ENCODE results near the gene KRTAP2-3.
"Not testable (repeated sequence)": the region's sequence is repeated elsewhere in the genome, so short reads cannot be mapped to it uniquely, and the experiment has no call there.

The KRTAP2-3 gene

DNA sequence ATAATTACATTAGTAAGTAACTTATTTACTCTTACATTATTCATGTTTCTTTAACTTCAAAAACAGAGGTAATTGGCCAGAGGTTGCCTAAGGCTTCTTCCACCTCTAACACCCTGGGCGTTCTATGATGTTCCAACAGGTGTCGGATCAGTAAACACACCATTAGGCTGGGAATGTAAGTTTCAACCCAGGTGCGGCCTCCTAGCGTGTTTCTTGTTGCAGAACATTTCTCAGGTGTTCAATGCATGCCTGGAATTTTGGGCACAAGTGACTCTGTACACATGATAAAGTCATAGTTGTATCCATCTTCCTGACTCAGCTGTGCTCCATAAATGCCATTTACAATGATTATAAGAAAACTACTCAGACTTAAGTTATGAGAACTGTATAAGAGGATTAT is 5.9 kb downstream of the KRTAP2-3 start:
- TF ChIP-seq, protein P1, sequence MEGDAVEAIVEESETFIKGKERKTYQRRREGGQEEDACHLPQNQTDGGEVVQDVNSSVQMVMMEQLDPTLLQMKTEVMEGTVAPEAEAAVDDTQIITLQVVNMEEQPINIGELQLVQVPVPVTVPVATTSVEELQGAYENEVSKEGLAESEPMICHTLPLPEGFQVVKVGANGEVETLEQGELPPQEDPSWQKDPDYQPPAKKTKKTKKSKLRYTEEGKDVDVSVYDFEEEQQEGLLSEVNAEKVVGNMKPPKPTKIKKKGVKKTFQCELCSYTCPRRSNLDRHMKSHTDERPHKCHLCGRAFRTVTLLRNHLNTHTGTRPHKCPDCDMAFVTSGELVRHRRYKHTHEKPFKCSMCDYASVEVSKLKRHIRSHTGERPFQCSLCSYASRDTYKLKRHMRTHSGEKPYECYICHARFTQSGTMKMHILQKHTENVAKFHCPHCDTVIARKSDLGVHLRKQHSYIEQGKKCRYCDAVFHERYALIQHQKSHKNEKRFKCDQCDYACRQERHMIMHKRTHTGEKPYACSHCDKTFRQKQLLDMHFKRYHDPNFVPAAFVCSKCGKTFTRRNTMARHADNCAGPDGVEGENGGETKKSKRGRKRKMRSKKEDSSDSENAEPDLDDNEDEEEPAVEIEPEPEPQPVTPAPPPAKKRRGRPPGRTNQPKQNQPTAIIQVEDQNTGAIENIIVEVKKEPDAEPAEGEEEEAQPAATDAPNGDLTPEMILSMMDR (IDR thresholded peaks at IDR 0.05; ENCODE audit: low read depth, low read length, missing control alignments): no peak
- no peak overlapping the region for H3K4me3 ChIP-seq (ENCODE audit: low read depth, low read length)
- no peak for DNase-seq (ENCODE audit: low read depth)
- in situ Hi-C loops (cut with HindIII; ENCODE audit: low sequenced_read_pairs): no loop called here

DNA sequence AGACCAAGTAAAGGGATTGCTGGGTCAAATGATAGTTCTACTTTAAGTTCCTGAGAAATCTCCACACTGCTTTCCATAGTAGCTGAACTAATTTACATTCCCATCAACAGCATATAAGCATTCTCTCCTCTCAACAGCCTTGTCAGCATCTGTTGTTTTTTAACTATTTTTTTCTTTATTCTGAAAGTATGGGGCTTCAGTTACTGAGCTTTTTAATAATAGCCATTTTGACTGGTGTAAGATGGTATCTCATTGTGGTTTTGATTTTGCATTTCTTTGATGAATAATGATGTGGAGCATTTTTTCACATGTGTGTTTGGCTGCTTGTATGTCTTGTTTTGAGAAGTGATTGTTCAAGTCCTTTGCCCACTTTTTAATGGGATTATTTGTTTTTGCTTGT is 7.3 kb downstream of the KRTAP2-3 start:
- no peak for DNase-seq (ENCODE audit: low read depth)
- TF ChIP-seq, protein P1 (IDR thresholded peaks at IDR 0.05; ENCODE audit: low read depth, low read length, missing control alignments): no peak
- no peak overlapping the region for H3K4me3 ChIP-seq (ENCODE audit: low read depth, low read length)
- in situ Hi-C loops (cut with HindIII; ENCODE audit: low sequenced_read_pairs): no loop called here

DNA sequence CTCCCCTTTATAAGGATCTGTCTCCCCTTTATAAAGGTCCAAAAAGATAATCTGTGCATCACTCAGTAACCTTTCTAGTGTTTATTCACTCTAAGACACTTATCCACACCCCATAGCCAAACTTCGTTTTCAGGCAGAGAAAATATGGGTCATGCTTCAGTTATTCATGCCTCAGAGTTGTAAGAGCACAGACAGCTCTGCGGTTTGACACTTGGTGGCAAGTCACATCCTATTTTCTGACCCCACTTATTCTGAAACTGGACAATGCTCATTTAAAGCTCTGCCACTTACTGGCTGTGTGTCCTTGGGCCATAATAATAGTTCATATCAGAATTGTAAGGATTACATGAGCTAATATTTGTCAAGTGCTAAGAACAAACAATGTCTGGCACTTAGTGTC is 10.8 kb downstream of the KRTAP2-3 start:
- DNase-seq (ENCODE audit: low read depth): no peak
- H3K4me3 ChIP-seq (ENCODE audit: low read depth, low read length): no peak overlapping the region
- TF ChIP-seq, protein P1 (IDR thresholded peaks at IDR 0.05; ENCODE audit: low read depth, low read length, missing control alignments): no peak
- in situ Hi-C loops (cut with HindIII; ENCODE audit: low sequenced_read_pairs): no loop called here

DNA sequence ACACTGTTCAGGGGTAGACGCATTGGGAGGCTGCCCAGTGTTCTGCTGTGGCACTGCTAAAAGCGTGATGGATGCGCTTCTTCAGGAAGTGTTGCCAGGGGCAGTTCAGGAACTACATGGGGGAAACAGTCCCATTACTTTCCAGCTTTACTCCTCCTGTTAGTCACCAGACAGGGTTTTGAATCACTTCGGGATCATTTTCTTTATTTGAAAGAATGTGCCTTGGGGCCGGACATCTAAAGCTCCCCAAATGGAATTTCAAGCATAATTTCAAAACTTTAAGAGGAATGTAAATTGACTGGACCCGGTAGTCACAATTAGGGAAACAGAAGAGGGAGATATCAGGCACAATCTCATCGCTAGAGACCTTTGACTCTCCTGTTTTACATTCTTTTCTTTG is 11.5 kb downstream of the KRTAP2-3 start:
- no peak overlapping the region for H3K4me3 ChIP-seq (ENCODE audit: low read depth, low read length)
- no peak for DNase-seq (ENCODE audit: low read depth)
- TF ChIP-seq, protein P1 (IDR thresholded peaks at IDR 0.05; ENCODE audit: low read depth, low read length, missing control alignments): no peak
- in situ Hi-C loops (cut with HindIII; ENCODE audit: low sequenced_read_pairs): no loop called here

DNA sequence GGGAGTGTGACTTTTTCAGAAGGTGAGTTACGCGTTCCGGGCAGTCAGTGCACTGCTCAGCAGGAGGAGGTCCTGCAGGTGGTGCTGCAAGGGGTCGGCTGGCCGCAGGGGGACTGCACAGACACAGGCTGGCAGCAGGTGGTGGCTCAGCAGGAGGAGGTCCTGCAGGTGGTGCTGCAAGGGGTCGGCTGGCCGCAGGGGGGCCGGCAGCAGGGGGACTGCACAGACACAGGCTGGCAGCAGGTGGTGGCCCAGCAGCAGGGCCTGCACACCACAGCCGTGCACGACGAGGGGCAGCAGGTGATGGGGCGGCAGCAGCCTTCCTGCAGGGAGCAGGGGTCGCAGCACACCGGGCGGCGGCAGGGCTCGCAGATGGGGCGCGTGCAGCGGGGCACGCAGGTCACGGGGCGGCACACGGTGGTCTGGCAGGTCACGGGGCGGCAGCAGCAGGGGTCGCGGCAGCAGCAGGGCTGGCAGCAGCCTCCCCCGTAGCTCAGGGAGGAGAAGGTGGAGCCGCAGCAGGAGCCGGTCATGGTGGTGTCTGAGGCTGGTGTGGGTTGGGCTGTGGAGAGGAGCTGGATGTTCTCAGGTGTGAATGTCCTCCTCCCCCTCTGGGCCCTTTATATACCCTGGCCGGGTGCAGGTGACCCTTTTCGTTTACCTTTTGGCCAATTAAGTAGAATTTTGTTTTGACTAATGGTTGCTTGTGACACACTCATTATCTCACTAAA is 13.0 kb downstream of the KRTAP2-3 start, which contains the start of gene KRTAP2-1:
KRTAP2-1 (minus strand) TSS at position 582 of the 731 bp plus-strand sequence; CDS start at position 533, 49 bp downstream.
- DNase-seq (ENCODE audit: low read depth); in situ Hi-C loops (cut with HindIII; ENCODE audit: low sequenced_read_pairs); H3K4me3 ChIP-seq (ENCODE audit: low read depth, low read length): not testable (repeated sequence)

DNA sequence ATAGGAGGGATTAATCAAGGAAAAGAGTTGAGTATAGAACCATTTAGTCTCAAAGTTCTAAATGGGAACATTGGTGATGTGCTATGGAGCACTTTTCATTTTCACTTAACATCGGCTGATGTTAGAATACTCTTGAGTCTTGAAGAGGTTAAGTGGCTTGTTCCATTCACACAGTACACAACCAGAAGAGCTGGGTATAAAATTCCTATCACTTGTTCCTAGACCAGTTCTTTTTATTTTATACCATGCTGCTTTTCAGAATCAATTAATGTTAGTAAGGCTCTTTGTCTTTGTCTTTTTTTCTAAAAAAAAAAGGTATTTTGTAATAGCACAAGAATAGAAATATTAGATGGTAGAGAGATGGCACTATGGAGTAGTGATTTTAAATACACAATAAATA is 17.0 kb downstream of the KRTAP2-3 start:
- no peak overlapping the region for H3K4me3 ChIP-seq (ENCODE audit: low read depth, low read length)
- TF ChIP-seq, protein P1 (IDR thresholded peaks at IDR 0.05; ENCODE audit: low read depth, low read length, missing control alignments): no peak
- DNase-seq (ENCODE audit: low read depth): no peak
- in situ Hi-C loops (cut with HindIII; ENCODE audit: low sequenced_read_pairs): no loop called here

DNA sequence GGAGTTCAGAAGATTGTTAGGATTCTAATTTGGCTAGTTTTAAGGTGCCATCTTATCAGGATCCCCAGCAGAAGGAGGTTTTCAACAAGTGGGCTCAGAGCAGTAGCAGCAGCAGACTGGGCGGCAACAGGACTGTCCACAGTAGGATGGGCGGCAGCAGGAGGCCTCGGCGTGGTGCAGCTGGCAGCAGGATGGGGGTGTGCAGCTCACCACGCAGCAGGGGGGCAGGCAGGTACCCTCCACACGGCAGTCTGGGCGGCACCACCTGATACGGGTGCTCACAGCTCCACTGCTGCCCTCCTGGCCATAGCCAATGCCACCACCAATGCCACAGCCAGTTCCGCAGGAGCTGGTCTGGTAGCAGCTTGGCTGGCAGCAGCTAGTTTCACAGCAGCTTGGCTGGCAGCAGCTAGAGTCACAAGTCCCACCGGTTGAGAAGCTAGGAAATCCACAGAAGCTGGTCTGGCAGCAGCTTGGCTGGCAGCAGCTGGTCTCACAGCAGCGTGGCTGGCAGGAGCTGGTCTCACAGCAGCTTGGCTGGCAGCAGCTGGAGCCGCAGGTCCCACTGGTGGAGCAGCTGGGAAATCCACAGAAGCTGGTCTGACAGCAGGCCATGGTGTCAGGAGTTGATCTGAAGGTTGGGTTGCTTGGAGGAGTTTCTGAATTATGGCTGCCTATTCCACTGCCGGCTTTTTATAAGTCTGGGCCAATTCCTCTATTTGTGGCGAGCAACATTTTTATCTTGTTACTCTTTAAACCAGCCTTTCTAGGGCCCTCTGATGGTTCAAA is 18.9 kb downstream of the KRTAP2-3 start, which contains the start of gene KRTAP1-1:
KRTAP1-1 (minus strand) TSS at position 668 of the 789 bp plus-strand sequence; CDS start at position 615, 53 bp downstream.
- DNase-seq (ENCODE audit: low read depth); H3K4me3 ChIP-seq (ENCODE audit: low read depth, low read length); in situ Hi-C loops (cut with HindIII; ENCODE audit: low sequenced_read_pairs): not testable (repeated sequence)
